ENCODE measurements around the gene ODC1. TPM values are rescaled to one million over a fixed set of nuclear protein-coding genes. Genes with fewer than 3 reads are reported as not detected.

Gene ODC1
- total RNA-seq, 2 experiments from 2014 or later, result 180 to 181 TPM

- Mint-ChIP-seq H3K9me3 (no peaks in the 10 kb centered on the region), H3K4me1 (ENCODE audit: low read depth) (no peaks in the 10 kb centered on the region)
Measured at GRCh38 chr2:10424916-10425505, 23.1 kb downstream of the ODC1 start.

GRCh38 chr2:10424051-10424450 lies 24.1 kb downstream of the ODC1 start:
- H3K4me3 Mint-ChIP-seq, result no peak overlapping the region
- H3K27ac Mint-ChIP-seq, result no peak overlapping the region
- intact Hi-C loops (cut with micrococcal nuclease), result no loop called here
- no peaks in the 10 kb centered on the region for H3K9me3 Mint-ChIP-seq
- CTCF ChIA-PET, result interaction anchor here (2.3 to 4.1 kb wide), 2 partner anchors 11 to 15 kb away, joined by 13 to 19 read pairs; no protein-coding TSS in a partner anchor
- no peak for ATAC-seq
- no peaks in the 10 kb centered on the region for H3K27me3 Mint-ChIP-seq
- DNase-seq, result no peak
- no peak for TF ChIP-seq CTCF (IDR thresholded peaks at IDR 0.05)
- POLR2A ChIA-PET, result interaction anchor here (0.8 to 1.5 kb wide), 2 partner anchors 15 to 196 kb away, joined by 3 to 4 read pairs; no protein-coding TSS in a partner anchor
- H3K36me3 Mint-ChIP-seq (ENCODE audit: low read depth), result peaks cover 29% of the 10 kb centered on the region
- no peaks in the 10 kb centered on the region for H3K4me1 Mint-ChIP-seq (ENCODE audit: low read depth)

More at GRCh38 chr2:10424916-10425505, 23.1 kb downstream of the ODC1 start:
- Mint-ChIP-seq H3K4me3 (no peak overlapping the region), H3K27me3 (no peaks in the 10 kb centered on the region), H3K27ac (no peak overlapping the region), H3K36me3 (ENCODE audit: low read depth) (peaks cover 23% of the 10 kb centered on the region)
- no peak for TF ChIP-seq CTCF (IDR thresholded peaks at IDR 0.05)
- ChIA-PET CTCF (interaction anchor here (2.3 to 4.1 kb wide), 2 partner anchors 10 to 16 kb away, joined by 13 to 19 read pairs; no protein-coding TSS in a partner anchor), POLR2A (interaction anchor here (1.5 kb wide), 1 partner anchor 14 kb away, joined by 3 read pairs; no protein-coding TSS in a partner anchor)
- ATAC-seq (no peak), DNase-seq (no peak)
- intact Hi-C loops (cut with micrococcal nuclease), result no loop called here

GRCh38 chr2:10423400-10423774 lies 24.7 kb downstream of the ODC1 start:
- ATAC-seq (no peak), DNase-seq (no peak)
- no peak overlapping the region for H3K4me3 Mint-ChIP-seq
- H3K27ac Mint-ChIP-seq, result no peak overlapping the region
- TF ChIP-seq CTCF (IDR thresholded peaks at IDR 0.05), result no peak
- H3K9me3 Mint-ChIP-seq, result no peaks in the 10 kb centered on the region
- H3K36me3 Mint-ChIP-seq (ENCODE audit: low read depth), result peaks cover 32% of the 10 kb centered on the region
- H3K27me3 Mint-ChIP-seq, result no peaks in the 10 kb centered on the region
- intact Hi-C loops (cut with micrococcal nuclease), result no loop called here
- peaks cover 3% of the 10 kb centered on the region for H3K4me1 Mint-ChIP-seq (ENCODE audit: low read depth)
- POLR2A ChIA-PET, result interaction anchor here (0.8 kb wide), 1 partner anchor 195 kb away, joined by 4 read pairs; no protein-coding TSS in a partner anchor
- CTCF ChIA-PET, result interaction anchor here (4.1 kb wide), 1 partner anchor 15 kb away, joined by 19 read pairs; no protein-coding TSS in a partner anchor

GRCh38 chr2:10422732-10423399 lies 25.3 kb downstream of the ODC1 start:
- TF ChIP-seq CTCF (IDR thresholded peaks at IDR 0.05), result no peak
- POLR2A ChIA-PET, result no interaction called here
- peaks cover 33% of the 10 kb centered on the region for H3K36me3 Mint-ChIP-seq (ENCODE audit: low read depth)
- intact Hi-C loops (cut with micrococcal nuclease), result no loop called here
- ATAC-seq (no peak), DNase-seq (no peak)
- CTCF ChIA-PET, result no interaction called here
- no peaks in the 10 kb centered on the region for H3K9me3 Mint-ChIP-seq
- H3K4me3 Mint-ChIP-seq, result no peak overlapping the region
- H3K4me1 Mint-ChIP-seq (ENCODE audit: low read depth), result peaks cover 6% of the 10 kb centered on the region
- H3K27me3 Mint-ChIP-seq, result no peaks in the 10 kb centered on the region
- H3K27ac Mint-ChIP-seq, result no peak overlapping the region

GRCh38 chr2:10422251-10422650 lies 25.9 kb downstream of the ODC1 start:
- POLR2A ChIA-PET, result no interaction called here
- TF ChIP-seq CTCF (IDR thresholded peaks at IDR 0.05), result no peak
- no peaks in the 10 kb centered on the region for H3K9me3 Mint-ChIP-seq
- no peak for ATAC-seq
- intact Hi-C loops (cut with micrococcal nuclease), result no loop called here
- peaks cover 33% of the 10 kb centered on the region for H3K36me3 Mint-ChIP-seq (ENCODE audit: low read depth)
- H3K27ac Mint-ChIP-seq, result no peak overlapping the region
- no peaks in the 10 kb centered on the region for H3K27me3 Mint-ChIP-seq
- CTCF ChIA-PET, result no interaction called here
- no peak overlapping the region for H3K4me3 Mint-ChIP-seq
- peaks cover 13% of the 10 kb centered on the region for H3K4me1 Mint-ChIP-seq (ENCODE audit: low read depth)
- no peak for DNase-seq

All from activated CD8-positive, alpha-beta T cell treated with anti-CD3 and anti-CD28 coated beads for 36 hours (primary cell).